GM23338 (cell line): ENCODE measurements around the gene OBSCN.

Source experiments
- CREB1 ChIP-seq: fragments of 250-450 bp; sonication (Bioruptor Pico); IDR thresholded peaks from 2 replicates; pipeline ENCODE4 v1.5.0; 2020; ENCODE audit warnings: low read depth, mild to moderate bottlenecking, moderate library complexity
- CTCF ChIP-seq, 2 experiments: fragments of 200-600 bp in 1 of 2; sonication (generic) in 1 of 2; conservative IDR thresholded peaks; 2 replicates each; pipeline versions ENCODE4 v1.5.1 to v1.6.1; 2016 to 2017; ENCODE audit warnings: antibody characterized with exemption in 2 of 2, low read depth in 2 of 2, mild to moderate bottlenecking in 2 of 2, moderate library complexity in 1 of 2
- EZH2 ChIP-seq: fragments of 200-600 bp; sonication (generic); IDR thresholded peaks from one replicate; pipeline ENCODE4 v1.8.0; 2017; ENCODE audit warnings: antibody characterized with exemption, mild to moderate bottlenecking, low read depth; ENCODE audit not compliant: unreplicated experiment
- EZH2phosphoT487 ChIP-seq: fragments of 200-600 bp; sonication (generic); IDR thresholded peaks from one replicate; pipeline ENCODE4 v1.8.1; 2018; ENCODE audit warnings: antibody characterized with exemption; ENCODE audit not compliant: unreplicated experiment
- NANOG ChIP-seq: IDR thresholded peaks from 2 replicates; pipeline ENCODE4 v1.6.1; 2016; ENCODE audit warnings: antibody characterized with exemption, borderline replicate concordance
- POLR2AphosphoS5 ChIP-seq: IDR thresholded peaks from 2 replicates; pipeline ENCODE4 v1.6.1; 2016; ENCODE audit warnings: antibody characterized with exemption, low read depth
- REST ChIP-seq: IDR thresholded peaks from one replicate; pipeline ENCODE4 v1.6.1; 2018; ENCODE audit warnings: antibody characterized with exemption; ENCODE audit not compliant: unreplicated experiment
- STAT1 ChIP-seq: IDR thresholded peaks from one replicate; pipeline ENCODE4 v1.6.1; 2016; ENCODE audit warnings: antibody characterized with exemption; ENCODE audit not compliant: unreplicated experiment
- ZNF114 ChIP-seq: fragments of 250-450 bp; sonication (Bioruptor Pico); IDR thresholded peaks from 2 replicates; pipeline ENCODE4 v1.5.0; 2020; ENCODE audit warnings: mild to moderate bottlenecking, moderate library complexity
- TF ChIP-seq, protein P1 (sequence below): IDR thresholded peaks from 2 replicates; pipeline ENCODE4 v1.6.1; 2016; ENCODE audit warnings: antibody characterized with exemption

GRCh38 chr1:228176024-228176395, 31.8 kb upstream of the OBSCN start:
- TF ChIP-seq CTCF (conservative IDR thresholded peaks at IDR 0.05; ENCODE audit: low read depth in 2 of 2) (no peak), EZH2phosphoT487 (no peak), EZH2 (no peak), CREB1 (CRISPR knock-in tag) (no peak), POLR2AphosphoS5 (no peak), NANOG (no peak), STAT1 (no peak), ZNF114 (CRISPR knock-in tag) (no peak), REST (no peak)
- TF ChIP-seq, protein P1, sequence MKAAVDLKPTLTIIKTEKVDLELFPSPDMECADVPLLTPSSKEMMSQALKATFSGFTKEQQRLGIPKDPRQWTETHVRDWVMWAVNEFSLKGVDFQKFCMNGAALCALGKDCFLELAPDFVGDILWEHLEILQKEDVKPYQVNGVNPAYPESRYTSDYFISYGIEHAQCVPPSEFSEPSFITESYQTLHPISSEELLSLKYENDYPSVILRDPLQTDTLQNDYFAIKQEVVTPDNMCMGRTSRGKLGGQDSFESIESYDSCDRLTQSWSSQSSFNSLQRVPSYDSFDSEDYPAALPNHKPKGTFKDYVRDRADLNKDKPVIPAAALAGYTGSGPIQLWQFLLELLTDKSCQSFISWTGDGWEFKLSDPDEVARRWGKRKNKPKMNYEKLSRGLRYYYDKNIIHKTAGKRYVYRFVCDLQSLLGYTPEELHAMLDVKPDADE, result no peak
